Heart left ventricle (tissue), 13 donors: ENCODE measurements around the gene RGS7.

Experiments used
- CTCF ChIP-seq, 12 donors: fragments of 200-600 bp; sonication (generic) in 4 of 12; IDR thresholded peaks; one replicate each; pipeline versions ENCODE4 v1.5.0 to v1.8.0; 2018 to 2022; ENCODE audit warnings: antibody characterized with exemption in 12 of 12, mild to moderate bottlenecking in 5 of 12
- POLR2A ChIP-seq, 2 donors: fragments of 450-650 bp; IDR thresholded peaks; one replicate each; pipeline ENCODE4 v1.6.1; 2017; ENCODE audit warnings: antibody characterized with exemption in 2 of 2, mild to moderate bottlenecking in 2 of 2, moderate library complexity in 2 of 2
- donor health status: ischemic (EF 13 %, LVEDD 7.1; RV severe dilation, severe dysfunction).
- donor health status: DM: no; HTN: yes; CAD: no.
- donor health status: DM: no; HTN: no; CAD: no.
- donor health status: ischemic (EF 25% LVEDD 6.9; RV normal size, moderate dysfunction).
- donor health status: ischemic (EF 25% LVEDD 5.7; RV mildly dilated, moderate dysfunction).
- donor health status: ischemic (EF 35%, LVEDD 5.7; RV mildly dilated, moderate dysfunction).
- donor health status: nonischemic (EF 11% LVEDD 7.7; RV severe dilation, severe dysfunction).
- donor health status: DM: yes; HTN: yes; CAD: no.
- donor health status: PGD.
- donor health status: ischemic (EF 29% LVEDD 5.4; RV normal size, mild dysfunction).
- donor health status: nonischemic (EF 23%, LVEDD 6.1; RV moderate dilation, normal function).

- TF ChIP-seq CTCF (IDR thresholded peaks at IDR 0.05) (no peak), POLR2A (IDR thresholded peaks at IDR 0.05) (no peak)
Measured at GRCh38 chr1:241156231-241156965, 200.6 kb downstream of the RGS7 start.
